A549 (cell line): ENCODE data around the gene RAP2C. TPM values are rescaled to one million over a fixed set of nuclear protein-coding genes. Genes with fewer than 3 reads are reported as not detected.

Experiments
- ATAC-seq, 2 experiments: fragments of 200-7000 bp in 1 of 2; fragments of >200 bp in 1 of 2; cut with Nextera tagmentation in 1 of 2; cut with Tn5 transposase in 1 of 2; 3 replicates each; pipeline versions ENCODE4 v1.8.0 to v1.9.1; 2018 to 2020; ENCODE audit warnings: mild to moderate bottlenecking in 1 of 2, moderate library complexity in 1 of 2
- CTCF ChIA-PET: fragments of 300-600 bp; sonication (Branson Sonifier 250); formaldehyde crosslinking; extraction: SDS; loops from one replicate; lab custom pipeline; 2021; ENCODE audit warnings: antibody characterized with exemption, inconsistent platforms; lab: Yijun Ruan, JAX
- POLR2A ChIA-PET: fragments of 350-600 bp; formaldehyde crosslinking; extraction: SDS; loops from one replicate; lab custom pipeline; 2021; ENCODE audit warnings: antibody characterized with exemption, inconsistent platforms; lab: Yijun Ruan, JAX
- DNase-seq, 2 experiments: peaks; one replicate each; pipeline versions ENCODE4 v3.0.0 to v3.0.0-alpha.2; 2011 to 2016; ENCODE audit warnings: low read depth in 1 of 2, low spot score in 1 of 2
- FAIRE-seq: peaks from 2 replicates; lab custom pipeline; 2011; peaks lifted over from hg19 to GRCh38; lab: Jason Lieb, UNC
- H3K27ac ChIP-seq, 2 experiments: fragments of >200 bp; sonication (Bioruptor Twin); formaldehyde crosslinking; 3 replicates each; pipeline ENCODE4 v1.5.1; 2016 to 2017
- H3K4me1 ChIP-seq: fragments of >200 bp; sonication (Bioruptor Twin); formaldehyde crosslinking; 3 replicates; pipeline ENCODE4 v1.6.1; 2016
- H3K4me2 ChIP-seq: fragments of >200 bp; sonication (Bioruptor Twin); formaldehyde crosslinking; 3 replicates; pipeline ENCODE4 v1.6.1; 2016
- H3K4me3 ChIP-seq: fragments of >200 bp; sonication (Bioruptor Twin); formaldehyde crosslinking; 3 replicates; pipeline ENCODE4 v1.5.1; 2016
- H3K9me3 ChIP-seq: fragments of >200 bp; sonication (Bioruptor Twin); formaldehyde crosslinking; 3 replicates; pipeline ENCODE4 v1.6.1; 2016
- BCL3 ChIP-seq: fragments of >200 bp; sonication (Bioruptor Twin); formaldehyde crosslinking; IDR thresholded peaks from 3 replicates; pipeline ENCODE4 v1.6.1; 2016
- CEBPB ChIP-seq, 2 experiments: fragments of >200 bp in 1 of 2; sonication (Bioruptor Twin) in 1 of 2; formaldehyde crosslinking in 1 of 2; IDR thresholded peaks; 2 replicates each; pipeline ENCODE4 v1.6.1; 2012 to 2016
- CHD2 ChIP-seq: fragments of 150-350 bp; IDR thresholded peaks from 2 replicates; pipeline ENCODE4 v1.6.1; 2014; ENCODE audit warnings: low read length; ENCODE audit not compliant: partially characterized antibody
- CHD4 ChIP-seq: fragments of 200-600 bp; sonication (generic); IDR thresholded peaks from 2 replicates; pipeline ENCODE4 v1.6.1; 2016; ENCODE audit warnings: antibody characterized with exemption, mild to moderate bottlenecking, borderline replicate concordance
- CTCF ChIP-seq: fragments of >200 bp; sonication (Bioruptor Twin); formaldehyde crosslinking; IDR thresholded peaks from 3 replicates; pipeline ENCODE4 v1.5.1; 2016
- EP300 ChIP-seq, 2 experiments: fragments of >200 bp; sonication (Bioruptor Twin); formaldehyde crosslinking; IDR thresholded peaks; 2 replicates in 1 of 2; 3 replicates in 1 of 2; pipeline ENCODE4 v1.6.1; 2016 to 2017
- ESRRA ChIP-seq: fragments of 150-350 bp; IDR thresholded peaks from 2 replicates; pipeline ENCODE4 v1.6.1; 2014; ENCODE audit warnings: mild to moderate bottlenecking, low read length, borderline replicate concordance
- FOSB ChIP-seq: fragments of 250-450 bp; sonication (Bioruptor Pico); IDR thresholded peaks from 2 replicates; pipeline ENCODE4 v1.5.0; 2020; ENCODE audit warnings: mild to moderate bottlenecking, moderate library complexity
- FOXS1 ChIP-seq: fragments of 250-450 bp; sonication (Bioruptor Pico); IDR thresholded peaks from 2 replicates; pipeline ENCODE4 v1.5.0; 2020; ENCODE audit warnings: mild to moderate bottlenecking, moderate library complexity
- HDAC2 ChIP-seq: fragments of 200-600 bp; sonication (generic); IDR thresholded peaks from 2 replicates; pipeline ENCODE4 v1.6.1; 2016
- HEYL ChIP-seq: fragments of 250-450 bp; sonication (Bioruptor Pico); IDR thresholded peaks from 2 replicates; pipeline ENCODE4 v1.8.0; 2021; ENCODE audit warnings: mild to moderate bottlenecking, moderate library complexity
- HOXB13 ChIP-seq: fragments of 250-450 bp; sonication (Bioruptor Pico); IDR thresholded peaks from 2 replicates; pipeline ENCODE4 v1.5.0; 2020; ENCODE audit warnings: low read depth, mild to moderate bottlenecking, moderate library complexity
- KDM1A ChIP-seq: fragments of 200-600 bp; sonication (generic); IDR thresholded peaks from 2 replicates; pipeline ENCODE4 v1.6.1; 2016; ENCODE audit warnings: low read depth, mild to moderate bottlenecking
- KDM5A ChIP-seq: fragments of 200-600 bp; sonication (generic); IDR thresholded peaks from 2 replicates; pipeline ENCODE4 v1.6.1; 2016; ENCODE audit warnings: antibody characterized with exemption, mild to moderate bottlenecking
- MAX ChIP-seq: IDR thresholded peaks from 2 replicates; pipeline ENCODE4 v1.6.1; 2012
- MAZ ChIP-seq: fragments of 150-350 bp; IDR thresholded peaks from 2 replicates; pipeline ENCODE4 v1.6.1; 2014; ENCODE audit warnings: antibody characterized with exemption, low read depth, low read length, borderline replicate concordance
- MYC ChIP-seq: IDR thresholded peaks from 2 replicates; pipeline ENCODE4 v1.6.1; 2012; ENCODE audit warnings: mild to moderate bottlenecking, inconsistent platforms, low read length, improper control_type of control experiment, borderline replicate concordance
- NFE2L2 ChIP-seq: fragments of 150-350 bp; conservative IDR thresholded peaks from 2 replicates; pipeline ENCODE4 v1.6.1; 2014; ENCODE audit warnings: low read length
- NR3C1 ChIP-seq: fragments of >200 bp; sonication (Bioruptor Twin); formaldehyde crosslinking; IDR thresholded peaks from 3 replicates; pipeline ENCODE4 v1.6.1; 2017
- PBX3 ChIP-seq: IDR thresholded peaks from 2 replicates; pipeline ENCODE4 v1.6.1; 2012
- PHF8 ChIP-seq: fragments of 200-600 bp; sonication (generic); IDR thresholded peaks from 2 replicates; pipeline ENCODE4 v1.6.1; 2016; ENCODE audit warnings: low read depth, mild to moderate bottlenecking, antibody characterized with exemption, moderate library complexity, borderline replicate concordance
- REST ChIP-seq: fragments of 200-600 bp; sonication (generic); IDR thresholded peaks from 2 replicates; pipeline ENCODE4 v1.6.1; 2016; ENCODE audit warnings: antibody characterized with exemption, mild to moderate bottlenecking, moderate library complexity
- RNF2 ChIP-seq: fragments of 200-600 bp; sonication (generic); IDR thresholded peaks from 2 replicates; pipeline ENCODE4 v1.6.1; 2016; ENCODE audit warnings: low read depth, mild to moderate bottlenecking, antibody characterized with exemption, moderate library complexity, borderline replicate concordance
- TFCP2L1 ChIP-seq: fragments of 250-450 bp; sonication (Bioruptor Pico); IDR thresholded peaks from 2 replicates; pipeline ENCODE4 v1.5.0; 2021; ENCODE audit warnings: mild to moderate bottlenecking
- ZC3H11A ChIP-seq: fragments of 450-650 bp; IDR thresholded peaks from 2 replicates; pipeline ENCODE4 v1.6.1; 2014; ENCODE audit warnings: antibody characterized with exemption, mild to moderate bottlenecking
- ZNF302 ChIP-seq: fragments of 250-450 bp; sonication (Bioruptor Pico); IDR thresholded peaks from 2 replicates; pipeline ENCODE4 v1.9.0; 2021; ENCODE audit warnings: inconsistent platforms, mild to moderate bottlenecking, moderate library complexity
- ZSCAN20 ChIP-seq: fragments of 250-450 bp; sonication (Bioruptor Pico); IDR thresholded peaks from 2 replicates; pipeline ENCODE4 v1.8.0; 2022; ENCODE audit warnings: mild to moderate bottlenecking, moderate library complexity
- WGBS: methylation state at CpG from one replicate; pipeline ENCODE4 v1.1.6; 2017; ENCODE audit errors: missing lambda C conversion rate; 5-methylcytosine and 5-hydroxymethylcytosine counted together
- polyA plus RNA-seq, 4 experiments: library from polyadenylated mRNA; depleted of rRNA in 3 of 4; stranded (reverse); fragments of >200 nt; fragmentation: RNase III in 1 of 4; extraction: RNeasy Plus Mini Kit Qiagen cat#74134 plus additional on column Dnase treatment in 1 of 4; gene quantifications; 2 replicates in 3 of 4; 3 replicates in 1 of 4; pipeline ENCODE4 v1.2.3, GENCODE V29; 2011 to 2017

The RAP2C gene
- polyA plus RNA-seq, 2 of the 4 experiments (the other 2 are of a cell fraction) = 25.8 to 27.2 TPM

GRCh38 chrX:132169554-132169953 is 49.7 kb downstream of the RAP2C start:
- no peak overlapping the region for H3K4me3 ChIP-seq
- H3K4me1 ChIP-seq = no peaks in the 10 kb centered on the region
- peaks cover 4% of the 10 kb centered on the region; the same call in 1 of the 3 replicates for H3K9me3 ChIP-seq
- DNase-seq (no peak), FAIRE-seq (no peak), ATAC-seq (no peak)
- 5% methylated on average over 3 of the region's 3 CpGs for WGBS
- TF ChIP-seq NFE2L2 (no peak), ZSCAN20 (CRISPR knock-in tag) (no peak), CEBPB (IDR thresholded peaks at IDR 0.05) (no peak), PHF8 (no peak), CHD4 (no peak), ESRRA (no peak), NR3C1 (no peak), TFCP2L1 (CRISPR knock-in tag) (no peak), KDM1A (no peak), KDM5A (no peak), PBX3 (no peak), MAZ (no peak), FOSB (no peak), FOXS1 (no peak), HOXB13 (CRISPR knock-in tag) (no peak), CHD2 (no peak), HDAC2 (no peak)
- no peak overlapping the region for H3K4me2 ChIP-seq
- CTCF ChIA-PET = interaction anchor here (1.5 kb wide), 1 partner anchor 31 kb away, joined by 3 read pairs; no protein-coding TSS in a partner anchor
- POLR2A ChIA-PET = interaction anchor here (0.6 kb wide), 1 partner anchor 1689 kb away, joined by 6 read pairs; no protein-coding TSS in a partner anchor
- no peak overlapping the region for H3K27ac ChIP-seq

GRCh38 chrX:132165651-132166050 is 53.6 kb downstream of the RAP2C start:
- Histone ChIP-seq H3K4me3 (no peak overlapping the region), H3K4me1 (no peaks in the 10 kb centered on the region), H3K9me3 (peaks cover 4% of the 10 kb centered on the region; the same call in 1 of the 3 replicates)
- FAIRE-seq = no peak
- TF ChIP-seq KDM5A (no peak), CTCF (no peak), HEYL (CRISPR knock-in tag) (no peak), MYC (no peak), REST (no peak), BCL3 (no peak), NR3C1 (no peak), ZNF302 (no peak), TFCP2L1 (CRISPR knock-in tag) (no peak), ESRRA (no peak), HOXB13 (CRISPR knock-in tag) (no peak), HDAC2 (no peak), RNF2 (no peak), MAX (no peak), CHD4 (no peak), EP300 (IDR thresholded peaks at IDR 0.05) (no peak), PHF8 (no peak), ZC3H11A (no peak)
- TF ChIP-seq, all 56 proteins: peak for 0
- CTCF ChIA-PET = no interaction called here
- no peak overlapping the region for H3K4me2 ChIP-seq
- no peak for DNase-seq
- ATAC-seq = no peak
- H3K27ac ChIP-seq = no peak overlapping the region
- POLR2A ChIA-PET = no interaction called here
